ENCODE results near the gene DOP1B.

The DOP1B gene

GRCh38 chr21:36115138-36115730, 41.4 kb upstream of the DOP1B start:
- WGBS, 2 donors (ENCODE audit: extremely low coverage in 2 of 2, insufficient read length in 2 of 2, insufficient replicate concordance in 1 of 2) = no CpG with 5 or more reads among the region's 6 CpGs
- H3K14ac ChIP-seq (ENCODE audit: low read length) = no peak overlapping the region
- H3K36me3 ChIP-seq (replicated peaks in 1 of 2; ENCODE audit: control insufficient read depth in 2 of 2, insufficient read depth in 2 of 2, low read length in 2 of 2) = no peaks in the 10 kb centered on the region
- H3K27ac ChIP-seq (replicated peaks; ENCODE audit: low read length) = no peak overlapping the region
- no peak overlapping the region for H2AK5ac ChIP-seq (ENCODE audit: low read depth, low read length)
- no peak overlapping the region for H2BK12ac ChIP-seq (ENCODE audit: low read length)
- no peaks in the 10 kb centered on the region for H3K4me1 ChIP-seq (ENCODE audit: control insufficient read depth in 2 of 2, insufficient read depth in 1 of 2, low read depth in 1 of 2, low read length in 2 of 2)
- no peak overlapping the region for H3K4me2 ChIP-seq (ENCODE audit: insufficient read depth, low read length, poor library complexity, severe bottlenecking)
- H4K91ac ChIP-seq (ENCODE audit: low read depth, low read length, poor library complexity) = no peak overlapping the region
- H2BK120ac ChIP-seq (ENCODE audit: low read depth, low read length) = no peak overlapping the region
- DNase-seq (ENCODE audit: low spot score) = no peak
- H3K23ac ChIP-seq (ENCODE audit: low read depth, low read length, poor library complexity) = no peak overlapping the region
- no peak overlapping the region for H4K8ac ChIP-seq (ENCODE audit: low read depth, low read length)
- no peak overlapping the region for H3K18ac ChIP-seq (ENCODE audit: low read length)
- no peak overlapping the region for H3K4ac ChIP-seq (ENCODE audit: low read length)
- H2BK15ac ChIP-seq (ENCODE audit: low read length) = no peak overlapping the region
- H3K79me1 ChIP-seq (ENCODE audit: low read depth, low read length) = no peaks in the 10 kb centered on the region
- H3K9ac ChIP-seq (ENCODE audit: low read depth, low read length, poor library complexity) = no peak overlapping the region
- no peak overlapping the region for H3K4me3 ChIP-seq (ENCODE audit: low read length in 2 of 2)
- no peaks in the 10 kb centered on the region for H3K9me3 ChIP-seq (replicated peaks in 1 of 2; ENCODE audit: control insufficient read depth in 2 of 2, insufficient read depth in 1 of 2, low read depth in 1 of 2, low read length in 2 of 2)
- H2BK5ac ChIP-seq (ENCODE audit: low read length) = no peak overlapping the region
- peaks cover 0 to 2% (median 0%) of the 10 kb centered on the region in 3 experiments for H3K27me3 ChIP-seq (ENCODE audit: control insufficient read depth in 3 of 3, insufficient read depth in 3 of 3, low read depth in 1 of 3, low read length in 3 of 3)
- H2AFZ ChIP-seq (ENCODE audit: low read length) = no peak overlapping the region

- Histone ChIP-seq H4K8ac (ENCODE audit: low read depth, low read length) (no peak overlapping the region), H3K9ac (ENCODE audit: low read depth, low read length, poor library complexity) (no peak overlapping the region), H3K4me2 (ENCODE audit: insufficient read depth, low read length, poor library complexity, severe bottlenecking) (no peak overlapping the region), H2BK12ac (ENCODE audit: low read length) (no peak overlapping the region), H3K14ac (ENCODE audit: low read length) (no peak overlapping the region), H2AFZ (ENCODE audit: low read length) (no peak overlapping the region), H3K4ac (ENCODE audit: low read length) (no peak overlapping the region), H3K4me3 (ENCODE audit: low read length in 2 of 2) (no peak overlapping the region), H2BK120ac (ENCODE audit: low read depth, low read length) (no peak overlapping the region), H3K36me3 (replicated peaks in 1 of 2; ENCODE audit: control insufficient read depth in 2 of 2, insufficient read depth in 2 of 2, low read length in 2 of 2) (no peaks in the 10 kb centered on the region), H3K4me1 (ENCODE audit: control insufficient read depth in 2 of 2, insufficient read depth in 1 of 2, low read depth in 1 of 2, low read length in 2 of 2) (no peaks in the 10 kb centered on the region), H2BK5ac (ENCODE audit: low read length) (no peak overlapping the region), H2AK5ac (ENCODE audit: low read depth, low read length) (no peak overlapping the region), H3K18ac (ENCODE audit: low read length) (no peak overlapping the region), H3K23ac (ENCODE audit: low read depth, low read length, poor library complexity) (no peak overlapping the region), H3K27ac (replicated peaks; ENCODE audit: low read length) (no peak overlapping the region), H2BK15ac (ENCODE audit: low read length) (no peak overlapping the region), H4K91ac (ENCODE audit: low read depth, low read length, poor library complexity) (no peak overlapping the region), H3K27me3 (ENCODE audit: control insufficient read depth in 3 of 3, insufficient read depth in 3 of 3, low read depth in 1 of 3, low read length in 3 of 3) (no peaks in the 10 kb centered on the region), H3K9me3 (replicated peaks in 1 of 2; ENCODE audit: control insufficient read depth in 2 of 2, insufficient read depth in 1 of 2, low read depth in 1 of 2, low read length in 2 of 2) (no peaks in the 10 kb centered on the region), H3K79me1 (ENCODE audit: low read depth, low read length) (no peaks in the 10 kb centered on the region)
- WGBS, 2 donors (ENCODE audit: extremely low coverage in 2 of 2, insufficient read length in 2 of 2, insufficient replicate concordance in 1 of 2) = no CpG with 5 or more reads among the region's 2 CpGs
- DNase-seq (ENCODE audit: low spot score) = no peak
Measured at GRCh38 chr21:36117286-36117741, 39.3 kb upstream of the DOP1B start.

GRCh38 chr21:36120304-36120888, 36.2 kb upstream of the DOP1B start:
- no peak overlapping the region for H4K8ac ChIP-seq (ENCODE audit: low read depth, low read length)
- H3K27ac ChIP-seq (replicated peaks; ENCODE audit: low read length) = no peak overlapping the region
- no peak for DNase-seq (ENCODE audit: low spot score)
- H3K9me3 ChIP-seq (replicated peaks in 1 of 2; ENCODE audit: control insufficient read depth in 2 of 2, insufficient read depth in 1 of 2, low read depth in 1 of 2, low read length in 2 of 2) = no peaks in the 10 kb centered on the region
- H3K9ac ChIP-seq (ENCODE audit: low read depth, low read length, poor library complexity) = no peak overlapping the region
- H3K4ac ChIP-seq (ENCODE audit: low read length) = no peak overlapping the region
- no peak overlapping the region for H3K4me3 ChIP-seq (ENCODE audit: low read length in 2 of 2)
- no CpG with 5 or more reads among the region's 7 CpGs for WGBS, 2 donors (ENCODE audit: extremely low coverage in 2 of 2, insufficient read length in 2 of 2, insufficient replicate concordance in 1 of 2)
- H3K4me1 ChIP-seq (ENCODE audit: control insufficient read depth in 2 of 2, insufficient read depth in 1 of 2, low read depth in 1 of 2, low read length in 2 of 2) = no peaks in the 10 kb centered on the region
- H2BK5ac ChIP-seq (ENCODE audit: low read length) = no peak overlapping the region
- no peak overlapping the region for H2BK15ac ChIP-seq (ENCODE audit: low read length)
- H4K91ac ChIP-seq (ENCODE audit: low read depth, low read length, poor library complexity) = no peak overlapping the region
- no peak overlapping the region for H3K23ac ChIP-seq (ENCODE audit: low read depth, low read length, poor library complexity)
- no peak overlapping the region for H2AFZ ChIP-seq (ENCODE audit: low read length)
- H3K36me3 ChIP-seq (replicated peaks in 1 of 2; ENCODE audit: control insufficient read depth in 2 of 2, insufficient read depth in 2 of 2, low read length in 2 of 2) = no peaks in the 10 kb centered on the region
- H3K4me2 ChIP-seq (ENCODE audit: insufficient read depth, low read length, poor library complexity, severe bottlenecking) = no peak overlapping the region
- no peaks in the 10 kb centered on the region for H3K27me3 ChIP-seq (ENCODE audit: control insufficient read depth in 3 of 3, insufficient read depth in 3 of 3, low read depth in 1 of 3, low read length in 3 of 3)
- no peak overlapping the region for H2BK12ac ChIP-seq (ENCODE audit: low read length)
- no peaks in the 10 kb centered on the region for H3K79me1 ChIP-seq (ENCODE audit: low read depth, low read length)
- H3K18ac ChIP-seq (ENCODE audit: low read length) = no peak overlapping the region
- no peak overlapping the region for H2BK120ac ChIP-seq (ENCODE audit: low read depth, low read length)
- no peak overlapping the region for H2AK5ac ChIP-seq (ENCODE audit: low read depth, low read length)
- H3K14ac ChIP-seq (ENCODE audit: low read length) = no peak overlapping the region

- Histone ChIP-seq H3K23ac (ENCODE audit: low read depth, low read length, poor library complexity) (no peak overlapping the region), H3K4ac (ENCODE audit: low read length) (no peak overlapping the region), H3K27me3 (ENCODE audit: control insufficient read depth in 3 of 3, insufficient read depth in 3 of 3, low read depth in 1 of 3, low read length in 3 of 3) (peaks cover 0 to under 1% (median 0%) of the 10 kb centered on the region in 3 experiments), H3K4me3 (ENCODE audit: low read length in 2 of 2) (no peak overlapping the region), H2BK5ac (ENCODE audit: low read length) (no peak overlapping the region), H3K14ac (ENCODE audit: low read length) (no peak overlapping the region), H3K27ac (replicated peaks; ENCODE audit: low read length) (no peak overlapping the region), H3K79me1 (ENCODE audit: low read depth, low read length) (no peaks in the 10 kb centered on the region), H3K4me2 (ENCODE audit: insufficient read depth, low read length, poor library complexity, severe bottlenecking) (no peak overlapping the region), H4K91ac (ENCODE audit: low read depth, low read length, poor library complexity) (no peak overlapping the region), H2BK15ac (ENCODE audit: low read length) (no peak overlapping the region), H2AFZ (ENCODE audit: low read length) (no peak overlapping the region), H2AK5ac (ENCODE audit: low read depth, low read length) (no peak overlapping the region), H3K18ac (ENCODE audit: low read length) (no peak overlapping the region), H3K9ac (ENCODE audit: low read depth, low read length, poor library complexity) (no peak overlapping the region), H2BK12ac (ENCODE audit: low read length) (no peak overlapping the region), H3K9me3 (replicated peaks in 1 of 2; ENCODE audit: control insufficient read depth in 2 of 2, insufficient read depth in 1 of 2, low read depth in 1 of 2, low read length in 2 of 2) (no peaks in the 10 kb centered on the region), H3K4me1 (ENCODE audit: control insufficient read depth in 2 of 2, insufficient read depth in 1 of 2, low read depth in 1 of 2, low read length in 2 of 2) (no peaks in the 10 kb centered on the region), H4K8ac (ENCODE audit: low read depth, low read length) (no peak overlapping the region), H2BK120ac (ENCODE audit: low read depth, low read length) (no peak overlapping the region), H3K36me3 (replicated peaks in 1 of 2; ENCODE audit: control insufficient read depth in 2 of 2, insufficient read depth in 2 of 2, low read length in 2 of 2) (no peaks in the 10 kb centered on the region)
- WGBS, 2 donors (ENCODE audit: extremely low coverage in 2 of 2, insufficient read length in 2 of 2, insufficient replicate concordance in 1 of 2) = no CpG with 5 or more reads among the region's 4 CpGs
- DNase-seq (ENCODE audit: low spot score) = no peak
Measured at GRCh38 chr21:36122977-36123376, 33.6 kb upstream of the DOP1B start.
